HepG2 (cell line): ENCODE results near the gene TEX19. TPM values are rescaled to one million over a fixed set of nuclear protein-coding genes. Genes with fewer than 3 reads are reported as not detected.

Source experiments
- E2F2 ChIP-seq: sonication (generic); formaldehyde crosslinking; IDR thresholded peaks from 2 replicates; pipeline ENCODE4 v1.4.0; 2020; ENCODE audit warnings: missing genetic modification reagents, borderline replicate concordance
- IRF1 ChIP-seq: sonication (generic); formaldehyde crosslinking; IDR thresholded peaks from 2 replicates; pipeline ENCODE4 v1.4.0; 2020; ENCODE audit warnings: low read depth, mild to moderate bottlenecking, missing genetic modification reagents
- NR2F6 ChIP-seq, 2 experiments: IDR thresholded peaks; 2 replicates each; pipeline ENCODE4 v1.6.1; 2016; ENCODE audit warnings: antibody characterized with exemption in 1 of 2, mild to moderate bottlenecking in 1 of 2
- TAF1 ChIP-seq: sonication (generic); formaldehyde crosslinking; IDR thresholded peaks from 2 replicates; pipeline ENCODE4 v1.4.0; 2020; ENCODE audit warnings: missing genetic modification reagents
- ZBTB33 ChIP-seq: sonication (generic); formaldehyde crosslinking; IDR thresholded peaks from 2 replicates; pipeline ENCODE4 v1.4.0; 2020; ENCODE audit warnings: missing genetic modification reagents
- ZNF607 ChIP-seq: sonication (generic); formaldehyde crosslinking; IDR thresholded peaks from 2 replicates; pipeline ENCODE4 v1.5.1; 2020; ENCODE audit warnings: missing genetic modification reagents, mild to moderate bottlenecking, borderline replicate concordance
- ZNF652 ChIP-seq: IDR thresholded peaks from 2 replicates; pipeline ENCODE4 v1.6.1; 2016; ENCODE audit warnings: low read depth, borderline replicate concordance
- polyA plus RNA-seq, 8 experiments: library from polyadenylated mRNA; depleted of rRNA in 3 of 8; stranded (reverse) in 7 of 8; unstranded in 1 of 8; fragments of >200 nt; fragmentation: Illumina TruSeq in 4 of 8; extraction: Trizol in 4 of 8; gene quantifications; 2 replicates each; pipeline versions ENCODE4 v1.2.1 to v1.2.3, GENCODE V29; 2011 to 2016; ENCODE audit warnings: low read depth in 4 of 8, missing spikeins in 1 of 8, mixed read lengths in 1 of 8; ENCODE audit not compliant: insufficient read depth in 1 of 8
- total RNA-seq, 5 experiments: library from RNA; depleted of rRNA; stranded (reverse); fragments of >200 nt; fragmentation: Illumina TruSeq; extraction: Trizol; gene quantifications; 2 replicates each; pipeline ENCODE4 v1.2.3, GENCODE V29; 2016; ENCODE audit warnings: low read depth in 1 of 5

Gene TEX19
- total and polyA plus RNA-seq, 2 of the 13 experiments (the other 11 are each of a cell fraction or from before 2014, with no cell fraction given), result 1.3 to 6.0 TPM

- 0 out of 2 replicates have a peak, but pooled peaks have one; percentile 3 for TF ChIP-seq ZBTB33 (CRISPR knock-in tag)
- 0 out of 2 replicates have a peak, but pooled peaks have one; percentile 38 for TF ChIP-seq ZNF607 (CRISPR knock-in tag)
- no peak for TF ChIP-seq E2F2 (CRISPR knock-in tag)
- no peak for TF ChIP-seq ZNF652 (CRISPR knock-in tag)
- TF ChIP-seq IRF1, result peak; percentile 42; the same call in 1 of the 2 replicates
- peak; percentile 53 for TF ChIP-seq NR2F6 (IDR thresholded peaks at IDR 0.05)
- TF ChIP-seq NR2F6 (CRISPR knock-in tag; IDR thresholded peaks at IDR 0.05), result peak; percentile 52; the same call in 1 of the 2 replicates
- TF ChIP-seq TAF1 (CRISPR knock-in tag), result no peak
Observed at GRCh38 chr17:82334622-82335394, 24.2 kb upstream of the TEX19 start (continued).
